ENCODE results near the gene CYBC1. TPM values are rescaled to one million over a fixed set of nuclear protein-coding genes. Genes with fewer than 3 reads are reported as not detected.

CYBC1 gene
- total RNA-seq, 1 experiment from 2014 or later: 174 TPM

DNA sequence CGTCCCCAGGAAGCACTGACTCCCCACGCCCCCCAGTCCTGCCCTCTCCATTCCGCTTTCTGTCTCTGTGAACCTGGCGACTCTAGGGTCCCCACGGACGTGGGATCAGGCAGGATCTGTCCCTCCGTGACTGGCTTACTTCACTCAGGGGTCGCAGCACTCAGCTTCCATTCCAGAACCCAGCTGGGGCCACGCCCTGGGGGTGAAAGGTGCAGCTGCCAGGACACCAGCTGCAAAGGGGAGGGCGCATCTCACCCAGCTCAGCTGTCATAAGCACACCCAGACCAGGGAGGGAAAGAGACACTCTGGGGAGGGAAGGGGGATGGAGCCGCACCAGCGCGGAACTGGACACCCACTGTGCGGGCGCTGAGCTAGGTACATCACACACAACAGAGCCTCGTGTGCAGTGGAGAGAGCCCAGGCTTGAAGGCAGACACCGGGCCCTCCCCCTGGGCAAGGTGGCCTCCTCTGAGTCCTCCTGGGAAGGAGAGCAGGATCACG lies 50.9 kb downstream of the CYBC1 start:
- no TSS peak for BruUV-seq (replicated peaks)
- no peak overlapping the region for H3K4me3 ChIP-seq (ENCODE audit: low read depth in 2 of 2, low read length in 2 of 2)
- intact Hi-C loops (cut with micrococcal nuclease; ENCODE audit: unreplicated experiment) (no loop called here), in situ Hi-C loops (cut with HindIII; ENCODE audit: low pct_unique_long_range_greater_than_20kb, low sequenced_read_pairs) (no loop called here)
- DNase-seq (ENCODE audit: low read depth, low spot score): no peak
- POLR2A ChIA-PET: no interaction called here
- H3K27me3 ChIP-seq (ENCODE audit: control insufficient read depth, insufficient read depth, low read length): no peaks in the 10 kb centered on the region
- H3K4me1 ChIP-seq (ENCODE audit: control insufficient read depth, insufficient read depth, low read length): peaks cover 7% of the 10 kb centered on the region; the same call in 1 of the 2 replicates
- H3K27ac ChIP-seq (ENCODE audit: low read length): no peak overlapping the region
- no peaks in the 10 kb centered on the region for H3K9me3 ChIP-seq (ENCODE audit: control insufficient read depth, insufficient read depth, low read depth, low read length)
- TF ChIP-seq, protein P1, sequence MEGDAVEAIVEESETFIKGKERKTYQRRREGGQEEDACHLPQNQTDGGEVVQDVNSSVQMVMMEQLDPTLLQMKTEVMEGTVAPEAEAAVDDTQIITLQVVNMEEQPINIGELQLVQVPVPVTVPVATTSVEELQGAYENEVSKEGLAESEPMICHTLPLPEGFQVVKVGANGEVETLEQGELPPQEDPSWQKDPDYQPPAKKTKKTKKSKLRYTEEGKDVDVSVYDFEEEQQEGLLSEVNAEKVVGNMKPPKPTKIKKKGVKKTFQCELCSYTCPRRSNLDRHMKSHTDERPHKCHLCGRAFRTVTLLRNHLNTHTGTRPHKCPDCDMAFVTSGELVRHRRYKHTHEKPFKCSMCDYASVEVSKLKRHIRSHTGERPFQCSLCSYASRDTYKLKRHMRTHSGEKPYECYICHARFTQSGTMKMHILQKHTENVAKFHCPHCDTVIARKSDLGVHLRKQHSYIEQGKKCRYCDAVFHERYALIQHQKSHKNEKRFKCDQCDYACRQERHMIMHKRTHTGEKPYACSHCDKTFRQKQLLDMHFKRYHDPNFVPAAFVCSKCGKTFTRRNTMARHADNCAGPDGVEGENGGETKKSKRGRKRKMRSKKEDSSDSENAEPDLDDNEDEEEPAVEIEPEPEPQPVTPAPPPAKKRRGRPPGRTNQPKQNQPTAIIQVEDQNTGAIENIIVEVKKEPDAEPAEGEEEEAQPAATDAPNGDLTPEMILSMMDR (IDR thresholded peaks at IDR 0.05): no peak
- TF ChIP-seq POLR2AphosphoS5 (IDR thresholded peaks at IDR 0.05; ENCODE audit: low read depth, low read length): no peak
- no peak for TF ChIP-seq TCF7L2 (IDR thresholded peaks at IDR 0.05; ENCODE audit: low read depth, low read length)
- no peak for TF ChIP-seq SIN3A (IDR thresholded peaks at IDR 0.05; ENCODE audit: borderline replicate concordance, insufficient read depth, low read depth, low read length)
- TF ChIP-seq, protein P2, sequence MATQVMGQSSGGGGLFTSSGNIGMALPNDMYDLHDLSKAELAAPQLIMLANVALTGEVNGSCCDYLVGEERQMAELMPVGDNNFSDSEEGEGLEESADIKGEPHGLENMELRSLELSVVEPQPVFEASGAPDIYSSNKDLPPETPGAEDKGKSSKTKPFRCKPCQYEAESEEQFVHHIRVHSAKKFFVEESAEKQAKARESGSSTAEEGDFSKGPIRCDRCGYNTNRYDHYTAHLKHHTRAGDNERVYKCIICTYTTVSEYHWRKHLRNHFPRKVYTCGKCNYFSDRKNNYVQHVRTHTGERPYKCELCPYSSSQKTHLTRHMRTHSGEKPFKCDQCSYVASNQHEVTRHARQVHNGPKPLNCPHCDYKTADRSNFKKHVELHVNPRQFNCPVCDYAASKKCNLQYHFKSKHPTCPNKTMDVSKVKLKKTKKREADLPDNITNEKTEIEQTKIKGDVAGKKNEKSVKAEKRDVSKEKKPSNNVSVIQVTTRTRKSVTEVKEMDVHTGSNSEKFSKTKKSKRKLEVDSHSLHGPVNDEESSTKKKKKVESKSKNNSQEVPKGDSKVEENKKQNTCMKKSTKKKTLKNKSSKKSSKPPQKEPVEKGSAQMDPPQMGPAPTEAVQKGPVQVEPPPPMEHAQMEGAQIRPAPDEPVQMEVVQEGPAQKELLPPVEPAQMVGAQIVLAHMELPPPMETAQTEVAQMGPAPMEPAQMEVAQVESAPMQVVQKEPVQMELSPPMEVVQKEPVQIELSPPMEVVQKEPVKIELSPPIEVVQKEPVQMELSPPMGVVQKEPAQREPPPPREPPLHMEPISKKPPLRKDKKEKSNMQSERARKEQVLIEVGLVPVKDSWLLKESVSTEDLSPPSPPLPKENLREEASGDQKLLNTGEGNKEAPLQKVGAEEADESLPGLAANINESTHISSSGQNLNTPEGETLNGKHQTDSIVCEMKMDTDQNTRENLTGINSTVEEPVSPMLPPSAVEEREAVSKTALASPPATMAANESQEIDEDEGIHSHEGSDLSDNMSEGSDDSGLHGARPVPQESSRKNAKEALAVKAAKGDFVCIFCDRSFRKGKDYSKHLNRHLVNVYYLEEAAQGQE (IDR thresholded peaks at IDR 0.05; ENCODE audit: insufficient read depth in 1 of 2, low read depth in 2 of 2, low read length in 1 of 2): no peak
- no peaks in the 10 kb centered on the region for H3K36me3 ChIP-seq (ENCODE audit: control insufficient read depth, insufficient read depth, low read length)
- CTCF ChIA-PET: interaction anchor here (1.2 kb wide), 1 partner anchor 18 kb away, joined by 5 read pairs; the partner anchor contains the start of gene HEXD
- peak; percentile 26 for ATAC-seq

DNA sequence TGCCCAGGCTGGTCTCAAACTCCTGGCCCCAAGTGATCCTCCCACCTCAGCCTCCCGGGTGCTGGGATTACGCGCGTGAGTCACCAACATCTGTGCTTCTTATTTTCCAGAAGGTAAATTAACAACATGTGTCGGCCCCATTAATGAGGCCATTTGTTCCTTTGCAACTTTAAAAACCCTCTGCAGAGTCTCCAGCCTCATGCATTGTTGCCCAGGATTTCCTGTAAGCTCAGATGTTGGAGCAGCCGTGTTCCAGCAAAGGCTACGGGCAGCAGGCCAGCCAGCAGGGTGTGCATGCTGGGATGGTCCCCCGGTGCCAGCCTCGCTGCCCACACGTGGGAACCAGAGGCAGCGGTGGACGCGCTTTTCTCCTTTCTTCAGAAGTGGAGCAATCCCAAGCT lies 51.5 kb downstream of the CYBC1 start:
- H3K36me3 ChIP-seq (ENCODE audit: control insufficient read depth, insufficient read depth, low read length): no peaks in the 10 kb centered on the region
- in situ Hi-C loops (cut with HindIII; ENCODE audit: low pct_unique_long_range_greater_than_20kb, low sequenced_read_pairs): no loop called here
- ChIA-PET CTCF (interaction anchor here (1.2 kb wide), 1 partner anchor 19 kb away, joined by 5 read pairs; the partner anchor contains the start of gene HEXD), POLR2A (no interaction called here)
- no peaks in the 10 kb centered on the region for H3K27me3 ChIP-seq (ENCODE audit: control insufficient read depth, insufficient read depth, low read length)
- ATAC-seq (no peak), DNase-seq (ENCODE audit: low read depth, low spot score) (no peak)
- H3K27ac ChIP-seq (ENCODE audit: low read length): no peak overlapping the region
- H3K4me1 ChIP-seq (ENCODE audit: control insufficient read depth, insufficient read depth, low read length): peaks cover 7% of the 10 kb centered on the region; the same call in 1 of the 2 replicates
- intact Hi-C loops (cut with micrococcal nuclease; ENCODE audit: unreplicated experiment): no loop called here
- BruUV-seq (replicated peaks): no TSS peak
- H3K9me3 ChIP-seq (ENCODE audit: control insufficient read depth, insufficient read depth, low read depth, low read length): no peaks in the 10 kb centered on the region
- TF ChIP-seq TCF7L2 (IDR thresholded peaks at IDR 0.05; ENCODE audit: low read depth, low read length) (no peak), POLR2AphosphoS5 (IDR thresholded peaks at IDR 0.05; ENCODE audit: low read depth, low read length) (no peak), SIN3A (IDR thresholded peaks at IDR 0.05; ENCODE audit: borderline replicate concordance, insufficient read depth, low read depth, low read length) (no peak)
- TF ChIP-seq, protein P2 (IDR thresholded peaks at IDR 0.05; ENCODE audit: insufficient read depth in 1 of 2, low read depth in 2 of 2, low read length in 1 of 2): no peak
- TF ChIP-seq, protein P1 (IDR thresholded peaks at IDR 0.05): no peak
- H3K4me3 ChIP-seq (ENCODE audit: low read depth in 2 of 2, low read length in 2 of 2): no peak overlapping the region

Measured in Panc1 (cell line).